H9 (cell line): ENCODE data around the gene F13A1. TPM values are rescaled to one million over a fixed set of nuclear protein-coding genes. Genes with fewer than 3 reads are reported as not detected.

Experiments used
- DNase-seq: peaks from one replicate; pipeline ENCODE4 v3.0.0-alpha.2; 2017
- H2AFZ ChIP-seq: one replicate; pipeline ENCODE4 v1.6.1; 2013; ENCODE audit warnings: mild to moderate bottlenecking, low read length, control low read depth, moderate library complexity
- H2AK5ac ChIP-seq: 2 replicates; pipeline ENCODE4 v1.6.1; 2013; ENCODE audit warnings: low read length, control low read depth, mixed read lengths; ENCODE audit not compliant: insufficient read length
- H2BK120ac ChIP-seq: one replicate; pipeline ENCODE4 v1.6.1; 2013; ENCODE audit warnings: low read depth, mild to moderate bottlenecking, low read length, control low read depth, inconsistent platforms; ENCODE audit not compliant: poor library complexity, severe bottlenecking
- H2BK12ac ChIP-seq: 2 replicates; pipeline ENCODE4 v1.6.1; 2013; ENCODE audit warnings: low read length, control low read depth, mixed read lengths, low read depth; ENCODE audit not compliant: insufficient read length
- H2BK15ac ChIP-seq: 2 replicates; pipeline ENCODE4 v1.6.1; 2013; ENCODE audit warnings: low read depth, low read length, control low read depth
- H2BK20ac ChIP-seq: one replicate; pipeline ENCODE4 v1.6.1; 2013; ENCODE audit warnings: low read depth, mild to moderate bottlenecking, low read length, control low read depth, inconsistent platforms; ENCODE audit not compliant: poor library complexity, severe bottlenecking
- H2BK5ac ChIP-seq: 2 replicates; pipeline ENCODE4 v1.6.1; 2013; ENCODE audit warnings: low read length, control low read depth, mixed read lengths; ENCODE audit not compliant: insufficient read length
- H3K14ac ChIP-seq: 2 replicates; pipeline ENCODE4 v1.6.1; 2013; ENCODE audit warnings: low read length, control low read depth; ENCODE audit not compliant: insufficient read depth
- H3K18ac ChIP-seq: 2 replicates; pipeline ENCODE4 v1.6.1; 2013; ENCODE audit warnings: low read depth, mild to moderate bottlenecking, mixed read lengths, low read length, control low read depth; ENCODE audit not compliant: insufficient read length
- H3K23ac ChIP-seq: 2 replicates; pipeline ENCODE4 v1.6.1; 2013; ENCODE audit warnings: low read length, control low read depth, mixed read lengths, low read depth; ENCODE audit not compliant: insufficient read length
- H3K23me2 ChIP-seq: 2 replicates; pipeline ENCODE4 v1.6.1; 2013; ENCODE audit warnings: low read depth, mild to moderate bottlenecking, mixed read lengths, low read length, control low read depth; ENCODE audit not compliant: insufficient read length, poor library complexity, severe bottlenecking
- H3K27ac ChIP-seq: 2 replicates; pipeline ENCODE4 v1.5.1; 2013; ENCODE audit warnings: low read length, control low read depth, mixed read lengths, low read depth; ENCODE audit not compliant: insufficient read length
- H3K27me3 ChIP-seq: 2 replicates; pipeline ENCODE4 v1.6.1; 2013; ENCODE audit warnings: low read length, control low read depth, inconsistent platforms; ENCODE audit not compliant: insufficient read depth
- H3K4ac ChIP-seq: 2 replicates; pipeline ENCODE4 v1.6.1; 2013; ENCODE audit warnings: low read depth, mild to moderate bottlenecking, control low read depth, inconsistent platforms, low read length, moderate library complexity
- H3K4me1 ChIP-seq: 2 replicates; pipeline ENCODE4 v1.6.1; 2013; ENCODE audit warnings: low read length, control low read depth, inconsistent platforms; ENCODE audit not compliant: insufficient read depth
- H3K4me2 ChIP-seq: 2 replicates; pipeline ENCODE4 v1.6.1; 2013; ENCODE audit warnings: low read length, control low read depth, mixed read lengths; ENCODE audit not compliant: insufficient read length, insufficient read depth
- H3K56ac ChIP-seq: 2 replicates; pipeline ENCODE4 v1.6.1; 2013; ENCODE audit warnings: low read depth, mild to moderate bottlenecking, mixed read lengths, low read length, control low read depth; ENCODE audit not compliant: insufficient read length
- H3K79me1 ChIP-seq: 2 replicates; pipeline ENCODE4 v1.6.1; 2013; ENCODE audit warnings: low read depth, mild to moderate bottlenecking, moderate library complexity, low read length, control low read depth, inconsistent platforms; ENCODE audit not compliant: insufficient read depth, poor library complexity, severe bottlenecking
- H3K79me2 ChIP-seq: 2 replicates; pipeline ENCODE4 v1.6.1; 2013; ENCODE audit warnings: low read length, control low read depth, inconsistent platforms; ENCODE audit not compliant: insufficient read depth
- H3K9ac ChIP-seq: 2 replicates; pipeline ENCODE4 v1.6.1; 2013; ENCODE audit warnings: low read length, control low read depth, mixed read lengths; ENCODE audit not compliant: insufficient read length; ENCODE audit errors: extremely low read depth
- H3K9me3 ChIP-seq: one replicate; pipeline ENCODE4 v1.6.1; 2013; ENCODE audit warnings: low read depth, low read length, inconsistent platforms; ENCODE audit not compliant: control insufficient read depth
- H3T11ph ChIP-seq: one replicate; pipeline ENCODE4 v1.6.1; 2013; ENCODE audit warnings: mild to moderate bottlenecking, low read length, control low read depth, inconsistent platforms
- H4K20me1 ChIP-seq: one replicate; pipeline ENCODE4 v1.6.1; 2013; ENCODE audit not compliant: control insufficient read depth, insufficient read length, insufficient read depth
- H4K5ac ChIP-seq: 2 replicates; pipeline ENCODE4 v1.6.1; 2013; ENCODE audit warnings: low read depth, mild to moderate bottlenecking, mixed read lengths, low read length, control low read depth; ENCODE audit not compliant: insufficient read length
- H4K8ac ChIP-seq: replicated peaks from 2 replicates; pipeline ENCODE4 v1.6.1; 2013; ENCODE audit warnings: low read length, control low read depth, mixed read lengths, low read depth; ENCODE audit not compliant: insufficient read length
- H4K91ac ChIP-seq: 2 replicates; pipeline ENCODE4 v1.6.1; 2013; ENCODE audit warnings: low read depth, mild to moderate bottlenecking, moderate library complexity, mixed read lengths, low read length, control low read depth; ENCODE audit not compliant: insufficient read length
- H3K27ac Mint-ChIP-seq, 3 experiments: 2 replicates in 2 of 3; 3 replicates in 1 of 3; pipeline ENCODE4 v1.8.0; 2020 to 2021; ENCODE audit warnings: mixed read lengths in 3 of 3, mild to moderate bottlenecking in 1 of 3, moderate library complexity in 1 of 3
- H3K27me3 Mint-ChIP-seq: 2 replicates; pipeline ENCODE4 v1.8.0; 2021; ENCODE audit warnings: low read depth, mild to moderate bottlenecking, moderate library complexity, mixed read lengths
- H3K36me3 Mint-ChIP-seq, 3 experiments: 2 replicates in 2 of 3; 3 replicates in 1 of 3; pipeline ENCODE4 v1.8.0; 2020 to 2021; ENCODE audit warnings: low read depth in 3 of 3, mixed read lengths in 3 of 3; ENCODE audit not compliant: insufficient read depth in 1 of 3
- H3K4me1 Mint-ChIP-seq, 2 experiments: 2 replicates each; pipeline ENCODE4 v1.8.0; 2020; ENCODE audit warnings: mixed read lengths in 2 of 2
- H3K4me3 Mint-ChIP-seq, 2 experiments: 2 replicates in 1 of 2; 3 replicates in 1 of 2; pipeline ENCODE4 v1.8.0; 2020 to 2021; ENCODE audit warnings: mild to moderate bottlenecking in 2 of 2, mixed read lengths in 2 of 2, moderate library complexity in 1 of 2
- H3K9me3 Mint-ChIP-seq, 2 experiments: 2 replicates in 1 of 2; 3 replicates in 1 of 2; pipeline ENCODE4 v1.8.0; 2020; ENCODE audit warnings: mild to moderate bottlenecking in 2 of 2, mixed read lengths in 2 of 2, moderate library complexity in 1 of 2
- CTCF ChIP-seq: fragments of 200-600 bp; sonication (generic); conservative IDR thresholded peaks from 3 replicates; pipeline ENCODE4 v1.8.0; 2021; ENCODE audit warnings: antibody characterized with exemption, mild to moderate bottlenecking
- WGBS: extraction: QIAGEN DNeasy Blood & Tissue Kit; methylation state at CpG from one replicate; pipeline ENCODE4 v1.1.7; 2013; ENCODE audit warnings: missing lambda C conversion rate, low lambda C conversion rate, mixed read lengths; ENCODE audit not compliant: insufficient read length; ENCODE audit errors: extremely low coverage; 5-methylcytosine and 5-hydroxymethylcytosine counted together
- total RNA-seq: library from RNA; stranded (reverse); gene quantifications from 2 replicates; pipeline ENCODE4 v1.2.1, GENCODE V29; 2021

Gene F13A1
- total RNA-seq, 1 experiment from 2014 or later: 0.15 TPM

GRCh38 chr6:6365242-6365641, 44.8 kb upstream of the F13A1 start:
- Histone ChIP-seq H3K4me2 (no peak overlapping the region), H3K18ac (no peak overlapping the region), H3K56ac (no peak overlapping the region), H4K20me1 (no peaks in the 10 kb centered on the region), H2AK5ac (no peak overlapping the region), H3K79me1 (no peaks in the 10 kb centered on the region), H4K91ac (no peak overlapping the region), H3K27me3 (no peaks in the 10 kb centered on the region; the same call in 1 of the 2 replicates), H3K23me2 (no peaks in the 10 kb centered on the region), H2BK12ac (no peak overlapping the region), H2BK5ac (no peak overlapping the region), H4K8ac (no peak overlapping the region), H3K4ac (no peak overlapping the region), H3K27ac (no peak overlapping the region), H2BK20ac (no peak overlapping the region), H3K14ac (no peak overlapping the region), H4K5ac (no peak overlapping the region), H3K9ac (no peak overlapping the region), H2BK120ac (no peak overlapping the region), H3K79me2 (no peaks in the 10 kb centered on the region), H2AFZ (no peak overlapping the region), H3K4me1 (peaks cover 4% of the 10 kb centered on the region; the same call in 1 of the 2 replicates), H3K9me3 (no peaks in the 10 kb centered on the region), H3K23ac (no peak overlapping the region), H3T11ph (no peak overlapping the region), H2BK15ac (no peak overlapping the region)
- WGBS: no CpG with 5 or more reads among the region's 4 CpGs
- H3K27ac Mint-ChIP-seq: no peak overlapping the region
- no peaks in the 10 kb centered on the region for H3K27me3 Mint-ChIP-seq
- H3K4me1 Mint-ChIP-seq: no peaks in the 10 kb centered on the region
- H3K9me3 Mint-ChIP-seq: no peaks in the 10 kb centered on the region
- H3K4me3 Mint-ChIP-seq: no peak overlapping the region
- TF ChIP-seq CTCF: no peak
- no peak for DNase-seq
- no peaks in the 10 kb centered on the region for H3K36me3 Mint-ChIP-seq
